OCI-LY7 (cell line): Measurements from ENCODE around the gene ZNF276. TPM values are rescaled to one million over a fixed set of nuclear protein-coding genes. Genes with fewer than 3 reads are reported as not detected.

Source experiments
- BruUV-seq: library from RNA; stranded (reverse); fragments of 400-500 nt; replicated peaks from 2 replicates; lab custom pipeline; 2021; lab: Mats Ljungman, UMichigan
- CTCF ChIA-PET: fragments of 300-600 bp; sonication (Branson Sonifier 250); formaldehyde crosslinking; loops from one replicate; lab custom pipeline; 2022; ENCODE audit warnings: antibody characterized with exemption; ENCODE audit not compliant: unreplicated experiment; lab: Charles Lee
- POLR2A ChIA-PET: fragments of 300-600 bp; sonication (Branson Sonifier 250); formaldehyde crosslinking; loops from one replicate; lab custom pipeline; 2022; ENCODE audit warnings: antibody characterized with exemption; lab: Charles Lee
- DNase-seq: peaks from one replicate; pipeline ENCODE4 v3.0.0-alpha.2; 2015; ENCODE audit warnings: low spot score
- H2AFZ ChIP-seq: fragments of 200-600 bp; sonication (generic), shearing (Covaris generic); 2 replicates; pipeline ENCODE4 v1.6.1; 2014; ENCODE audit warnings: mild to moderate bottlenecking, antibody characterized with exemption, low read length, moderate library complexity
- H3K27ac ChIP-seq: fragments of 200-600 bp; sonication (generic); 2 replicates; pipeline ENCODE4 v1.5.1; 2014; ENCODE audit warnings: mixed run types, low read depth, mild to moderate bottlenecking, moderate library complexity, low read length, inconsistent platforms; ENCODE audit not compliant: poor library complexity, severe bottlenecking
- H3K36me3 ChIP-seq: fragments of 200-600 bp; sonication (generic); 2 replicates; pipeline ENCODE4 v1.6.1; 2014; ENCODE audit warnings: mild to moderate bottlenecking, antibody characterized with exemption, low read length, moderate library complexity, mixed read lengths; ENCODE audit not compliant: insufficient read depth
- H3K4me1 ChIP-seq: fragments of 200-600 bp; sonication (generic); 2 replicates; pipeline ENCODE4 v1.5.1; 2014; ENCODE audit warnings: mild to moderate bottlenecking, low read length; ENCODE audit not compliant: insufficient read depth, poor library complexity, severe bottlenecking
- H3K4me2 ChIP-seq: fragments of 200-600 bp; sonication (generic); 2 replicates; pipeline ENCODE4 v1.6.1; 2014; ENCODE audit warnings: mild to moderate bottlenecking, low read length
- H3K4me3 ChIP-seq: fragments of 200-600 bp; sonication (generic); 2 replicates; pipeline ENCODE4 v1.5.1; 2014; ENCODE audit warnings: mild to moderate bottlenecking, low read depth, low read length; ENCODE audit not compliant: poor library complexity, severe bottlenecking
- H3K79me2 ChIP-seq: fragments of 200-600 bp; sonication (generic); 2 replicates; pipeline ENCODE4 v1.6.1; 2016; ENCODE audit warnings: low read depth, mild to moderate bottlenecking, low read length, moderate library complexity, mixed read lengths; ENCODE audit not compliant: insufficient read depth
- H3K9me2 ChIP-seq: fragments of 200-600 bp; sonication (generic); 2 replicates; pipeline ENCODE4 v1.6.1; 2016; ENCODE audit warnings: mild to moderate bottlenecking, low read length, mixed read lengths; ENCODE audit not compliant: insufficient read depth
- H3K9me3 ChIP-seq: fragments of 200-600 bp; sonication (generic); 2 replicates; pipeline ENCODE4 v1.6.1; 2014; ENCODE audit warnings: mild to moderate bottlenecking, mixed run types, low read length, mixed read lengths
- H4K20me1 ChIP-seq: fragments of 200-600 bp; sonication (generic); 2 replicates; pipeline ENCODE4 v1.6.1; 2014; ENCODE audit warnings: mild to moderate bottlenecking, antibody characterized with exemption, low read length, moderate library complexity, mixed read lengths; ENCODE audit not compliant: insufficient read depth
- EZH2phosphoT487 ChIP-seq: fragments of 200-600 bp; sonication (generic); IDR thresholded peaks from 2 replicates; pipeline ENCODE4 v1.6.1; 2018; ENCODE audit warnings: low read depth, borderline replicate concordance, mild to moderate bottlenecking, mixed run types, antibody characterized with exemption, low read length, moderate library complexity, mixed read lengths
- intact Hi-C: fragments of 100-400 bp; cut with micrococcal nuclease; formaldehyde crosslinking; loops from one replicate; pipeline ENCODE4 v1.10.0; 2022; ENCODE audit not compliant: unreplicated experiment
- total RNA-seq, 2 experiments: library from RNA; depleted of rRNA in 1 of 2; stranded (reverse); fragments of >200 nt in 1 of 2; shearing (Covaris generic) in 1 of 2; gene quantifications; 2 replicates each; pipeline ENCODE4 v1.2.3, GENCODE V29; 2014 to 2022
- TF ChIP-seq, protein P1 (sequence below): fragments of 200-600 bp; sonication (generic); conservative IDR thresholded peaks from 2 replicates; pipeline ENCODE4 v1.5.1; 2014; ENCODE audit warnings: mild to moderate bottlenecking, antibody characterized with exemption, low read length, moderate library complexity, mixed read lengths

The ZNF276 gene
- total RNA-seq, 2 experiments from 2014 or later = 27.4 to 30.8 TPM

DNA sequence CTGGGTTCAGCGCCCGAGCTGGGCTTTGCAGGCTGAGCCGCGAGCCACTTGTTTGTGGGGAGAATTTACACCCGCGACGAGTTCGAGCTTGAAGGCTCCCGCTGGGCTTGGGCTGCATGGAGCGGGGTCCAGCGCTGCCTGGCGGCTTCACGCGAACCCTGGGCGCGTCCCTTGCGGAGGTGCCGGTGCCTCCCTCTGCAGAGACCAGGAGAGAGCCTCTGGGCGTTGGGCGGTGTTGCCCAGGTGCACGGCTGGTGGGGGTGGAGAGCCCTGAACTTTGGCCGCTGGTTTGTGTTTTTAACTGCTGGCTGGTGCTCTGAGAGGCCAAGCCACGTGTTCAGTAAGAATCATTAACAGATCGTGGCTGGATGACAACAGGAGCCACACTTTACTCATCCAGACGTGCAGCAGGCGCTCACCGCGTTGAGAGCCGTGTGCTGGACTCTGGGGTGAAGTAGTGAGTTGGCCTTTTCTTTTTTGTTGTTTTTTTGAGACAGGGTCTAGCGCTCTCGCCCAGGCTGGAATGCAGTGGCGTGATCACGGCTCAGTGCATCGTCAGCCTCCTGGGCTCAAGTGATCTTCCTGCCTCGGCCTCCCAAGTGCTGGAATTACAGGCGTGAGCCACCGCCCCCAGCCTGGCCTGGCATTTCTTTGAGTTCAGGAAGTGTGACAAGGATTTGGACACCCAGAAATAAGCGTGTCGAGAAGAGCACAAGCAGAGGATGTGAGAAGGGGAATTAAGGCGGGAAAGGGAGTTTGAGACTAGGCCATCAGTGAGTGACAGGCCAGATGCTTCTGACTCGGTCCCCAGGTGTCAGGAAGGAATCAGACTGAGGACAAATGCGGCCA lies 34.0 kb upstream of the ZNF276 start:
- TSS peak; percentile 69 for BruUV-seq
- peaks cover 25% of the 10 kb centered on the region; the same call in 1 of the 2 replicates for H3K79me2 ChIP-seq
- H3K27ac ChIP-seq = peak overlapping the region; percentile 86
- peak overlapping the region; percentile 100 for H3K4me2 ChIP-seq
- CTCF ChIA-PET = no interaction called here
- POLR2A ChIA-PET = interaction anchor here (0.6 to 0.7 kb wide), 2 partner anchors 16 to 235 kb away, joined by 3 read pairs; no protein-coding TSS in a partner anchor
- H3K9me3 ChIP-seq = peaks cover 7% of the 10 kb centered on the region; the same call in 1 of the 2 replicates
- peaks cover 52% of the 10 kb centered on the region for H3K36me3 ChIP-seq
- H4K20me1 ChIP-seq = no peaks in the 10 kb centered on the region
- peak overlapping the region; percentile 61 for H2AFZ ChIP-seq
- peak overlapping the region; percentile 74 for H3K4me3 ChIP-seq
- DNase-seq = peak; percentile 73
- H3K9me2 ChIP-seq = no peaks in the 10 kb centered on the region
- peaks cover 13% of the 10 kb centered on the region for H3K4me1 ChIP-seq
- TF ChIP-seq, protein P1, sequence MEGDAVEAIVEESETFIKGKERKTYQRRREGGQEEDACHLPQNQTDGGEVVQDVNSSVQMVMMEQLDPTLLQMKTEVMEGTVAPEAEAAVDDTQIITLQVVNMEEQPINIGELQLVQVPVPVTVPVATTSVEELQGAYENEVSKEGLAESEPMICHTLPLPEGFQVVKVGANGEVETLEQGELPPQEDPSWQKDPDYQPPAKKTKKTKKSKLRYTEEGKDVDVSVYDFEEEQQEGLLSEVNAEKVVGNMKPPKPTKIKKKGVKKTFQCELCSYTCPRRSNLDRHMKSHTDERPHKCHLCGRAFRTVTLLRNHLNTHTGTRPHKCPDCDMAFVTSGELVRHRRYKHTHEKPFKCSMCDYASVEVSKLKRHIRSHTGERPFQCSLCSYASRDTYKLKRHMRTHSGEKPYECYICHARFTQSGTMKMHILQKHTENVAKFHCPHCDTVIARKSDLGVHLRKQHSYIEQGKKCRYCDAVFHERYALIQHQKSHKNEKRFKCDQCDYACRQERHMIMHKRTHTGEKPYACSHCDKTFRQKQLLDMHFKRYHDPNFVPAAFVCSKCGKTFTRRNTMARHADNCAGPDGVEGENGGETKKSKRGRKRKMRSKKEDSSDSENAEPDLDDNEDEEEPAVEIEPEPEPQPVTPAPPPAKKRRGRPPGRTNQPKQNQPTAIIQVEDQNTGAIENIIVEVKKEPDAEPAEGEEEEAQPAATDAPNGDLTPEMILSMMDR = no peak
- TF ChIP-seq EZH2phosphoT487 = no peak
- intact Hi-C loops = no loop called here

DNA sequence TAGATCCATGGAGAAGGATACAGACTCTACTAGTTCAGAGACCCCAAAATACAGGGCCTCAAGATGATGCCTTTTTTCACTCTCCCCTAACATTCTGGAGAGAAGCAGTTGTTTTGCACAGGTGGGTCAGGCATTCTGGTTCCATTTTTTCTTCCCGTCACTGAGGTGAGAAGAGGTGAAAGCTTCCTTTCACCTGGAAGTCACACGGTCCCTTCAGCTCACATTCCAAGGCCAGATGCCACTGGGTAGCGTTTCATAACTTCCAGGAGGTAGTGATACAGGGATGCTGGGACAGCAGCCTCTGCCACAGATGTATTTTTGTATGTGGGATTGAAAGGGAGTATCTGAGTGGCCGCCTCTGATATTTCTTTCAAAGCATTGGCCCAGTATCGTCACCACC lies 32.9 kb upstream of the ZNF276 start:
- ChIA-PET POLR2A (interaction anchor here (0.7 kb wide), 1 partner anchor 12 kb away, joined by 4 read pairs; no protein-coding TSS in a partner anchor), CTCF (interaction anchor here (0.6 kb wide), 1 partner anchor 594 kb away, joined by 8 read pairs; no protein-coding TSS in a partner anchor)
- peaks cover 13% of the 10 kb centered on the region for H3K4me1 ChIP-seq
- H3K27ac ChIP-seq = no peak overlapping the region
- peaks cover 62% of the 10 kb centered on the region for H3K36me3 ChIP-seq
- TF ChIP-seq, protein P1 = no peak
- no peak for TF ChIP-seq EZH2phosphoT487
- peaks cover 7% of the 10 kb centered on the region; the same call in 1 of the 2 replicates for H3K9me3 ChIP-seq
- peaks cover 25% of the 10 kb centered on the region; the same call in 1 of the 2 replicates for H3K79me2 ChIP-seq
- peak overlapping the region; percentile 100; the same call in 1 of the 2 replicates for H3K4me2 ChIP-seq
- intact Hi-C loops = no loop called here
- no peaks in the 10 kb centered on the region for H4K20me1 ChIP-seq
- no peak overlapping the region for H3K4me3 ChIP-seq
- BruUV-seq = no TSS peak
- no peaks in the 10 kb centered on the region for H3K9me2 ChIP-seq
- H2AFZ ChIP-seq = no peak overlapping the region
- no peak for DNase-seq
